PC-3 (cell line): ENCODE data around the gene MYL10. TPM values are rescaled to one million over a fixed set of nuclear protein-coding genes. Genes with fewer than 3 reads are reported as not detected.

ENCODE experiments used
- ATAC-seq: fragments of 200-7000 bp; cut with Tn5 transposase; 2 replicates; pipeline ENCODE4 v1.9.1; 2020; ENCODE audit warnings: mild to moderate bottlenecking, moderate library complexity
- BruUV-seq: library from RNA; stranded (reverse); fragments of 400-500 nt; replicated peaks from 2 replicates; lab custom pipeline; 2021; lab: Mats Ljungman, UMichigan
- CTCF ChIA-PET: fragments of 300-600 bp; sonication (Branson Sonifier 250); formaldehyde crosslinking; loops from one replicate; lab custom pipeline; 2022; ENCODE audit warnings: antibody characterized with exemption; lab: Charles Lee
- POLR2A ChIA-PET: fragments of 300-600 bp; sonication (Branson Sonifier 250); formaldehyde crosslinking; loops from one replicate; lab custom pipeline; 2022; ENCODE audit warnings: antibody characterized with exemption; ENCODE audit not compliant: unreplicated experiment; lab: Charles Lee
- DNase-seq: peaks from one replicate; pipeline ENCODE4 v3.0.0-alpha.2; 2015
- H2AFZ ChIP-seq: fragments of 300-600 bp; sonication (generic); 2 replicates; pipeline ENCODE4 v1.6.0; 2016; ENCODE audit warnings: antibody characterized with exemption, low read length
- H3F3A ChIP-seq: fragments of 300-600 bp; sonication (generic); one replicate; pipeline ENCODE4 v1.6.0; 2017; ENCODE audit warnings: antibody characterized with exemption, low read length, control low read depth, mild to moderate bottlenecking; ENCODE audit not compliant: unreplicated experiment
- H3K27ac ChIP-seq: fragments of 300-600 bp; sonication (generic); 2 replicates; pipeline ENCODE4 v1.5.1; 2016; ENCODE audit warnings: mild to moderate bottlenecking, low read length
- H3K27me3 ChIP-seq: fragments of 300-600 bp; sonication (generic); 2 replicates; pipeline ENCODE4 v1.6.1; 2016; ENCODE audit warnings: low read length, mixed read lengths
- H3K36me3 ChIP-seq: fragments of 300-600 bp; sonication (generic); 2 replicates; pipeline ENCODE4 v1.6.1; 2016; ENCODE audit warnings: low read depth, mixed run types, low read length, mixed read lengths
- H3K4me1 ChIP-seq: fragments of 300-600 bp; sonication (generic); 2 replicates; pipeline ENCODE4 v1.5.1; 2016; ENCODE audit warnings: low read length; ENCODE audit not compliant: insufficient read depth
- H3K4me2 ChIP-seq: fragments of 300-600 bp; sonication (generic); 2 replicates; pipeline ENCODE4 v1.6.0; 2016; ENCODE audit warnings: low read length
- H3K4me3 ChIP-seq: fragments of 300-600 bp; sonication (generic); 2 replicates; pipeline ENCODE4 v1.5.1; 2016; ENCODE audit warnings: mild to moderate bottlenecking, low read length, mixed read lengths
- H3K79me2 ChIP-seq: fragments of 300-600 bp; sonication (generic); 2 replicates; pipeline ENCODE4 v1.6.1; 2017; ENCODE audit warnings: low read length, mixed read lengths
- H3K9ac ChIP-seq: fragments of 300-600 bp; sonication (generic); 2 replicates; pipeline ENCODE4 v1.6.0; 2016; ENCODE audit warnings: mild to moderate bottlenecking, low read length
- H3K9me2 ChIP-seq: fragments of 300-600 bp; sonication (generic); replicated peaks from 2 replicates; pipeline ENCODE4 v1.6.1; 2016; ENCODE audit warnings: mixed run types, low read length, mixed read lengths
- H3K9me3 ChIP-seq: fragments of 300-600 bp; sonication (generic); 2 replicates; pipeline ENCODE4 v1.6.1; 2016; ENCODE audit warnings: low read length, mixed read lengths
- H4K20me1 ChIP-seq: fragments of 300-600 bp; sonication (generic); 2 replicates; pipeline ENCODE4 v1.6.1; 2016; ENCODE audit warnings: low read length, mixed read lengths
- EZH2 ChIP-seq: fragments of 300-600 bp; sonication (generic); IDR thresholded peaks from one replicate; pipeline ENCODE4 v1.6.1; 2017; ENCODE audit warnings: antibody characterized with exemption, mild to moderate bottlenecking, low read length; ENCODE audit not compliant: unreplicated experiment
- EZH2phosphoT487 ChIP-seq: fragments of 300-600 bp; sonication (generic); IDR thresholded peaks from 2 replicates; pipeline ENCODE4 v1.6.1; 2018; ENCODE audit warnings: mild to moderate bottlenecking, antibody characterized with exemption, low read length, borderline replicate concordance
- intact Hi-C: fragments of 100-400 bp; cut with micrococcal nuclease; formaldehyde crosslinking; loops from 2 replicates; pipeline ENCODE4 v1.9.0; 2023
- total RNA-seq: library from RNA; depleted of rRNA; stranded (reverse); fragments of >200 nt; gene quantifications from 2 replicates; pipeline ENCODE4 v1.2.3, GENCODE V29; 2014
- TF ChIP-seq, protein P1 (sequence below): fragments of 300-600 bp; sonication (generic); conservative IDR thresholded peaks from 2 replicates; pipeline ENCODE4 v1.5.1; 2017; ENCODE audit warnings: antibody characterized with exemption, low read depth, mild to moderate bottlenecking, low read length

MYL10 gene
- total RNA-seq, 1 experiment from 2014 or later: 0.69 TPM

DNA sequence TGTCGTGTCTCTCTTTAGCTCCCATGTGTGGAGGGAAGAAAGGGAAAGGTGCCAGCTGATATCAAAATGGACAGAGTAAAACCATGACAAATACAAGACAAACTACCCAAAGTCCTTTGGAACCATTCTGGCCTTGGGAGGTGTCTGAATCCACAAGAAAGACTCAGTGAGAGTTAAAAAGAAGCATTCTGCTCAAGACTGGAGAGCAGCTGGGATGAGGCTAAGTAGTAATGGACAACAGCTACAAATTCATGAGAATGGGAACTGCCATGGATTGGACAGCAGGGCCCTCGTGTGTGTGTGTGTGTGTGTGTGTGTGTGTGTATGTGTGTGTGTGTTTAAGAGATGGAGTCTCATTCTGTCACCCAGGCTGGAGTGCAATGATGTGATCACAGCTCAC, 39.6 kb upstream of the MYL10 start:
- Histone ChIP-seq H3K9me3 (no peaks in the 10 kb centered on the region), H3K9me2 (no peaks in the 10 kb centered on the region), H3K4me3 (no peak overlapping the region), H3K79me2 (no peaks in the 10 kb centered on the region), H3K27ac (no peak overlapping the region), H3K27me3 (no peaks in the 10 kb centered on the region), H3K9ac (no peak overlapping the region), H3K4me2 (no peak overlapping the region), H3K36me3 (no peaks in the 10 kb centered on the region), H3K4me1 (no peaks in the 10 kb centered on the region), H3F3A (no peaks in the 10 kb centered on the region), H4K20me1 (no peaks in the 10 kb centered on the region), H2AFZ (no peak overlapping the region)
- ChIA-PET CTCF (interaction anchor here (0.6 kb wide), 1 partner anchor 127 kb away, joined by 5 read pairs; no protein-coding TSS in a partner anchor), POLR2A (no interaction called here)
- DNase-seq (no peak), ATAC-seq (no peak)
- BruUV-seq: no TSS peak
- intact Hi-C loops: no loop called here
- TF ChIP-seq EZH2phosphoT487: no peak
- TF ChIP-seq EZH2: no peak
- TF ChIP-seq, protein P1, sequence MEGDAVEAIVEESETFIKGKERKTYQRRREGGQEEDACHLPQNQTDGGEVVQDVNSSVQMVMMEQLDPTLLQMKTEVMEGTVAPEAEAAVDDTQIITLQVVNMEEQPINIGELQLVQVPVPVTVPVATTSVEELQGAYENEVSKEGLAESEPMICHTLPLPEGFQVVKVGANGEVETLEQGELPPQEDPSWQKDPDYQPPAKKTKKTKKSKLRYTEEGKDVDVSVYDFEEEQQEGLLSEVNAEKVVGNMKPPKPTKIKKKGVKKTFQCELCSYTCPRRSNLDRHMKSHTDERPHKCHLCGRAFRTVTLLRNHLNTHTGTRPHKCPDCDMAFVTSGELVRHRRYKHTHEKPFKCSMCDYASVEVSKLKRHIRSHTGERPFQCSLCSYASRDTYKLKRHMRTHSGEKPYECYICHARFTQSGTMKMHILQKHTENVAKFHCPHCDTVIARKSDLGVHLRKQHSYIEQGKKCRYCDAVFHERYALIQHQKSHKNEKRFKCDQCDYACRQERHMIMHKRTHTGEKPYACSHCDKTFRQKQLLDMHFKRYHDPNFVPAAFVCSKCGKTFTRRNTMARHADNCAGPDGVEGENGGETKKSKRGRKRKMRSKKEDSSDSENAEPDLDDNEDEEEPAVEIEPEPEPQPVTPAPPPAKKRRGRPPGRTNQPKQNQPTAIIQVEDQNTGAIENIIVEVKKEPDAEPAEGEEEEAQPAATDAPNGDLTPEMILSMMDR: no peak

DNA sequence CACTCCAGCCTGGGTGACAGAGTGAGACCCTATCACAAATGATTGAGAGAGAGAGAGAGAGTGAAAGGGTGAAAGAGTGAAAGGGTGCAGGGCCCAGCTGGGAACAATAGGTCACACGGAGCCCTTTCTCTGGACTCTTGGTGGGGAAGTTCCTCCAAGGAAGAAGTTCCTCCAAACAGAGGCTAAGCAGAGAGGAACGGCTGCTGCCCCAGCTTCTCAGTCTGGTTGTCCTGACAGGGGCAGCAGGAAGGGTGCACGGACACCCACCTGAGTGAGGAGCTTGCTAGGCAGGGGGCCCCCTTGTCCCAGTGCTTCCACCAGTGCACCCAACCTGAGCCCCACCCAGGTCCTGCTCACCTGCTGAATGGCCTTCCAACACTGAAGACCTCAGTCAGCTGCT, 38.8 kb upstream of the MYL10 start:
- Histone ChIP-seq H3K27ac (no peak overlapping the region), H3K4me1 (no peaks in the 10 kb centered on the region), H3K36me3 (no peaks in the 10 kb centered on the region), H3K27me3 (no peaks in the 10 kb centered on the region), H3K4me2 (no peak overlapping the region), H3K4me3 (no peak overlapping the region), H4K20me1 (no peaks in the 10 kb centered on the region), H3K9me3 (no peaks in the 10 kb centered on the region), H3K79me2 (no peaks in the 10 kb centered on the region), H3K9ac (no peak overlapping the region), H3K9me2 (no peaks in the 10 kb centered on the region), H2AFZ (no peak overlapping the region), H3F3A (no peaks in the 10 kb centered on the region)
- BruUV-seq: no TSS peak
- intact Hi-C loops: no loop called here
- ChIA-PET POLR2A (no interaction called here), CTCF (interaction anchor here (0.6 kb wide), 1 partner anchor 44 kb away, joined by 5 read pairs; no protein-coding TSS in a partner anchor)
- TF ChIP-seq, protein P1: no peak
- TF ChIP-seq EZH2phosphoT487 (no peak), EZH2 (no peak)
- no peak for ATAC-seq
- DNase-seq: no peak

DNA sequence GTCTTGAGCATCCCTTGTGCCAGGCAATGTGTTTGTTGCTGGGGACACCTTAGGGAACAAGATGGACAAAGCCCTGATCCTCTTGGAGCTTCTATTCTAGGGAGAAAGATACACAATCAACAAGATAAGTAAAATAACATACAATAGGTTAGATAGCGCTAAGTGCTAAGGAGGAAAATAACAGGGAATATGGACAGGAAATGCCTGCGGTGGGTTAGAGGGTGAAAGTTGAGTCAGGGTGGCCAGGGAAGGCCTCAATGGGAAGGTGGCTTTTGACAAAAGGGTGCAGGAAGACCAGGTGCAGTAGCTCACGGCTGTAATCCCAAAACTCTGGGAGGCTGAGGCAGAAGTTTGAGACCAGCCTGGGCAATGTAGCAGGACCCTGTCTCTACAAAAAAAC, 38.3 kb upstream of the MYL10 start:
- Histone ChIP-seq H3K4me1 (no peaks in the 10 kb centered on the region), H3K9ac (no peak overlapping the region), H3K4me2 (no peak overlapping the region), H3K79me2 (no peaks in the 10 kb centered on the region), H3K9me3 (no peaks in the 10 kb centered on the region), H3K36me3 (no peaks in the 10 kb centered on the region), H3F3A (no peaks in the 10 kb centered on the region), H3K9me2 (no peaks in the 10 kb centered on the region), H3K27me3 (no peaks in the 10 kb centered on the region), H3K4me3 (no peak overlapping the region), H4K20me1 (no peaks in the 10 kb centered on the region), H2AFZ (no peak overlapping the region), H3K27ac (no peak overlapping the region)
- intact Hi-C loops: no loop called here
- ChIA-PET POLR2A (no interaction called here), CTCF (no interaction called here)
- no peak for DNase-seq
- no TSS peak for BruUV-seq
- TF ChIP-seq, protein P1: no peak
- no peak for TF ChIP-seq EZH2
- no peak for TF ChIP-seq EZH2phosphoT487
- no peak for ATAC-seq
